Nephron progenitor cell (in vitro differentiated cells): ENCODE measurements around the gene ISOC2.
"Not testable (repeated sequence)": the region's sequence is repeated elsewhere in the genome, so short reads cannot be mapped to it uniquely, and the experiment has no call there.

Experiments used
- DNase-seq: peaks from one replicate; pipeline ENCODE4 v3.0.0; 2021
- H3K27ac Mint-ChIP-seq: 2 replicates; pipeline ENCODE4 v1.8.0; 2021; ENCODE audit warnings: mild to moderate bottlenecking, moderate library complexity, mixed read lengths
- H3K27me3 Mint-ChIP-seq: 2 replicates; pipeline ENCODE4 v1.8.0; 2021; ENCODE audit warnings: mild to moderate bottlenecking, low read depth, mixed read lengths; ENCODE audit not compliant: poor library complexity
- H3K36me3 Mint-ChIP-seq: 2 replicates; pipeline ENCODE4 v1.8.0; 2021; ENCODE audit warnings: low read depth, mixed read lengths
- H3K4me1 Mint-ChIP-seq: 2 replicates; pipeline ENCODE4 v1.8.0; 2021; ENCODE audit warnings: mixed read lengths
- H3K4me3 Mint-ChIP-seq: 2 replicates; pipeline ENCODE4 v1.8.0; 2021; ENCODE audit warnings: mild to moderate bottlenecking, moderate library complexity, mixed read lengths
- H3K9me3 Mint-ChIP-seq: 2 replicates; pipeline ENCODE4 v1.8.0; 2021; ENCODE audit warnings: mild to moderate bottlenecking, moderate library complexity, mixed read lengths
- TF ChIP-seq, protein P1 (sequence below): fragments of 200-600 bp; sonication (generic); IDR thresholded peaks from 2 replicates; pipeline ENCODE4 v1.5.0; 2021; ENCODE audit warnings: antibody characterized with exemption

The ISOC2 gene

DNA sequence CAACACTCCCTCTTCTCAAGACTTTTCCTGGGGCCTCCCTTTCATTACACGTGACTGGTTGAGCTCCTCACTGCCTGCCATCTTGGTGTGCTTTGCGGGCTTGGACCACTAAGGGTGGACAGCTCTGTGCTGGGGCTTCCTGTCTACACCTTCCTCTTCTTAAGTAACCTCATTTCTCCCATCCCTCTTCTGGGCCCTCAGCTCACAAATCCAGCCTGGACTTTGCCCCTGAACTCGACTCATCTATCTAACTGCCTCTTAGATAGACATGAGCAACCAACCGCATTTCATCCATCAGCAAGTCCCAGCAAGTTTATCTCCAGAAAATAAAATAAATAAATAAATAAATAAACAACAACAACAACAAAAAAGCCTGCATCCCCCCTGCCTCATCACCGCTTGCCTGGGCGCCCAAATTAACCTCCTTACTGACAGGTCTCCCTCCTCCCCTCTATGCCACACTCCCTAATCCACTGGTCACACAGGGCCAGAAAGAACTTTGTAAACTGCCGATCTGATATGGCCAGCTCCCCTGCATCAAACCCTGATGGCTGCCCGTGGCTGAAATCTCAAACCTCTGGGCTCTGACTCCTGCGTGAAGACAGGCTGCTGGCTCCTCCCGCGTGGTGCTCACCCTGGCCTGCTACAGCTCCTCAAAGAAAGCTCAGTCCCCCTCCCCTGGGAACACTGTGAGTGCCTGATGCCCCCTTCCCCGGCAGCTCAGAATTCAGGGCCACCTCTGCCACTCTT lies 7.8 kb downstream of the ISOC2 start:
- DNase-seq: no peak
- TF ChIP-seq, protein P1, sequence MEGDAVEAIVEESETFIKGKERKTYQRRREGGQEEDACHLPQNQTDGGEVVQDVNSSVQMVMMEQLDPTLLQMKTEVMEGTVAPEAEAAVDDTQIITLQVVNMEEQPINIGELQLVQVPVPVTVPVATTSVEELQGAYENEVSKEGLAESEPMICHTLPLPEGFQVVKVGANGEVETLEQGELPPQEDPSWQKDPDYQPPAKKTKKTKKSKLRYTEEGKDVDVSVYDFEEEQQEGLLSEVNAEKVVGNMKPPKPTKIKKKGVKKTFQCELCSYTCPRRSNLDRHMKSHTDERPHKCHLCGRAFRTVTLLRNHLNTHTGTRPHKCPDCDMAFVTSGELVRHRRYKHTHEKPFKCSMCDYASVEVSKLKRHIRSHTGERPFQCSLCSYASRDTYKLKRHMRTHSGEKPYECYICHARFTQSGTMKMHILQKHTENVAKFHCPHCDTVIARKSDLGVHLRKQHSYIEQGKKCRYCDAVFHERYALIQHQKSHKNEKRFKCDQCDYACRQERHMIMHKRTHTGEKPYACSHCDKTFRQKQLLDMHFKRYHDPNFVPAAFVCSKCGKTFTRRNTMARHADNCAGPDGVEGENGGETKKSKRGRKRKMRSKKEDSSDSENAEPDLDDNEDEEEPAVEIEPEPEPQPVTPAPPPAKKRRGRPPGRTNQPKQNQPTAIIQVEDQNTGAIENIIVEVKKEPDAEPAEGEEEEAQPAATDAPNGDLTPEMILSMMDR: no peak
- H3K9me3 Mint-ChIP-seq: no peaks in the 10 kb centered on the region
- no peak overlapping the region for H3K27ac Mint-ChIP-seq
- H3K27me3 Mint-ChIP-seq: peaks cover 40% of the 10 kb centered on the region
- peaks cover 38% of the 10 kb centered on the region for H3K4me1 Mint-ChIP-seq
- H3K4me3 Mint-ChIP-seq: peak overlapping the region; percentile 70
- H3K36me3 Mint-ChIP-seq: peaks cover 17% of the 10 kb centered on the region

DNA sequence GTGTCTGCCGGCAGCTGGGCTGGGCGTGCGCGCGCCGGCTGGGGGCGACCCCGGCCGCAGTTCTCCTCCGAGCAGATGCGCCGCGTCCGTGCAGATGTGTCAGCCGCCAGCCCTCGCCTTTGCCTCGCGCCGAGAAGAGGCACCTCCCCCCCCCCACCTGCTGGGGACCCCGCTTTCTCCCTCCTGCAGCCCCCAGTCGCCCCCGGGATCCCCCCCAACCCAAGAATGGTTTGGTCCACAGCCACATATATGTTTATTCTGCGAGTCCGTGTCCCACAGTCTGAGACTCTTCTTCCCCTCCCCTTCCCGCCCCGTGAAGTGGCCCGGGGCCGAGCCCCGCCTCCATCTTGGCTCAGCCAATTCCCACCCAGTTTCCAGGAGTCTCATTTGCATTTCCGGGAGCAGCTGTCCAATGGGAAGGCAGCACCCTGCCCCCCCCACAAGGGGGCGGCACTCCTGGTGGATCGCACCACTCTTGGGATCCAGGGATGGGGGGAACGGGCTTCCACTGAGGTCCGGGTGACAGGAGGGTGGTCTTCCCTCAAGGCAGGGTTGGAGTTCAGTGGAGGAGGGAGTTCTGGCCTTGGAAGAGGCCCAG lies 8.6 kb downstream of the ISOC2 start:
- Mint-ChIP-seq H3K4me3 (peak overlapping the region; percentile 64), H3K36me3 (peaks cover 17% of the 10 kb centered on the region), H3K4me1 (peaks cover 34% of the 10 kb centered on the region), H3K9me3 (no peaks in the 10 kb centered on the region), H3K27ac (no peak overlapping the region), H3K27me3 (peaks cover 40% of the 10 kb centered on the region)
- TF ChIP-seq, protein P1: no peak
- DNase-seq: peak; percentile 90

DNA sequence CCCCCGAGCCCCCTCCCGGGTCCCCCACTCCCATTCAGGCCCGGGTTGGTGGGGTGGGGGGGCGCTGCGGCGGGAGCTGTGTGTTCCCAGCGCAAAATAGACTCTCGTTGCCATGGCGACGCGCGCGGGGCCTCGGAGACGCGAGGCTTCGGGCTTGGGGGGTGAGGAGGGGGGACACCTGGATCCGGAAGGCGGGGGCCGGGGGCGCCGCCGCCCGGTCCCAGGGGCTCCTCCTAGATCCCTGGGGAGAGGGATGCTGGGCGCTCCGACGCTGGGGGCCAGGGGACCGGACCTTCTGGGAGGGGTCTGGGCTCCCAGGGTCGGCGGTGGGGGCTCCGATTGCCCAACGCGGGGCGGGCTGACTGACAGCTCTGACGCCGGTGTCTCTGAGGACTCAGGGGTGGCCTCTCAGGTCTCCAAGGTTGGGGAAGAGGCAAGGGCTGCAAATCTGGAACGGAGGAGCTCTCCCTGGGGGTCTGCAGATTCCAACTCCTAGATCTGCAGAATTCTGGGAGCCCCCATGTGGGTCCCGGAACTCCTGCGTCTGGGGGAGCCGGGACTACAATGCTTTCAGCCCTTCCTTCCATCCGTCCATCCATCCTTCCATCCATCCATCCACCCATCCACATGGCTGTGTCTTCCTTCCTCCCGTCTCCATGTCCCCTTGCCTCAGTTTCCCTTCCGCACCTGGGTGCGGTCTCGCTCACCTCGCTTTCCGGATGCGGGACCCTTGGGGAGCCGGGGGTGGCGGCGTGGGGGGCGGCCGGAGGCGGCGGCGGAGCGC lies 9.3 kb downstream of the ISOC2 start:
- H3K27me3 Mint-ChIP-seq: peaks cover 38% of the 10 kb centered on the region
- DNase-seq: peak; percentile 58
- peak overlapping the region; percentile 83 for H3K4me3 Mint-ChIP-seq
- H3K9me3 Mint-ChIP-seq: no peaks in the 10 kb centered on the region
- TF ChIP-seq, protein P1: no peak
- no peak overlapping the region for H3K27ac Mint-ChIP-seq
- H3K4me1 Mint-ChIP-seq: peaks cover 31% of the 10 kb centered on the region
- H3K36me3 Mint-ChIP-seq: peaks cover 17% of the 10 kb centered on the region

DNA sequence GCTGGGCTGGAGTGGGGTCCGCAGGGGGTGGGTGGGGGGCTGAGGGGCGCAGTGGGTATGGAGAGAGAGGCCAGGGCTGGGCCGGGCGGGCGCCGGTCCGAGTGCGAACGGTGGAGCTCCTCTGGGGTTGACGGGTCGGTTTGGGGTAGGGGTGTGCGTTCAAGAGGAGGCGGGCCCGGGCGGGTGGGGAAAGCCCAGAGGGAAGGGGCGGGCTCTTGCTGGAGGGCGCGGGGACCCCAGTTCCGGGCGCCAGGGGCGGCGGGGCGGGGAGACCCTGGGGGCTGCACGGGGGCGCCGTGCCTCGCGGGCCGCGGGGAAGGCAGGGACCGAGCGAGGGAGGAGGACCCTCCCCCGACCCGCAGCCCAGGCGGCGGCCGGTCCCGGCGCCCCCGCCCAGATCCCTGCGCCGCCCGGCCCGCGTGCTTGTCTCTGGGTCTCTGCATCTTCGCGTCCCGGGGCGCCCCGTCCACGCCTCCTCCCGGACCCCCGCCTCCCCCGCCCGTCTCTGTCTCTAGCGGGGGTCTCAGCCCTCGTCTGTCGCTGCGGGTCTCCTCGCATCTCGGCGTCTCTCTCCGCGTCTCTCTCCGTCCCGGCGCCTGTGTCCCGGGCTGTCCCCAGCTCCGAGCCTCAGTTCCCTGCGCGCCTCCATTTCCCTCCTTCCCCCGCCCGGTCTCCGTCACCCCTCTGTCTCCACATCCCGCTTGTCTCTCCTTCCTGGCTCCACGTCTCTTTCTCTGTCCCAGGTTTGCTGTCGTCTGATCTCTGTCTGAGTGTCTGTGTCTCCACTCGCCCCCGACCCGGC lies 10.1 kb downstream of the ISOC2 start:
- peak overlapping the region; percentile 83 for H3K4me3 Mint-ChIP-seq
- H3K4me1 Mint-ChIP-seq: peaks cover 31% of the 10 kb centered on the region
- H3K27me3 Mint-ChIP-seq: peaks cover 38% of the 10 kb centered on the region
- peaks cover 12% of the 10 kb centered on the region for H3K36me3 Mint-ChIP-seq
- no peaks in the 10 kb centered on the region for H3K9me3 Mint-ChIP-seq
- H3K27ac Mint-ChIP-seq: no peak overlapping the region
- peak; percentile 49 for DNase-seq
- TF ChIP-seq, protein P1: no peak

DNA sequence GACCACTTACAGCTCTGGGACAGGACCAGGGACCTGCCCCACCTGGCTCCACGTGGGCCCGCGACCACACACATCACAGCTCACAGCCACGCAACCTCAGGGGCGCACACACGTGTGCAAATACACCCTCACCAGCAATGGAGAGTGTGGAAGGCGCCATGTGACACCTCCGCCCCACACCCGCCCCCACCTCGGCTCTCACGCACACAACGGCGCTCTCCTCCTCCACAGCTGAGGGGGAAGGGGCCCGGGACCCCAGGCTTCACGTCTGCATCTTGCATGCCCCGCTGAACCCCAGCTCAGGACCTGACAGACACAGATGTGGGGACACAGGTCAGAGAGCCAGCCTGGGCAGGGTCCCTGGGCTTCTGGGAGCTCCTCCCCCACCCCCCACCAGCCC lies 12.0 kb downstream of the ISOC2 start:
- Mint-ChIP-seq H3K4me3 (no peak overlapping the region), H3K4me1 (peaks cover 27% of the 10 kb centered on the region), H3K36me3 (peaks cover 8% of the 10 kb centered on the region), H3K27ac (no peak overlapping the region), H3K9me3 (peaks cover 3% of the 10 kb centered on the region), H3K27me3 (peaks cover 38% of the 10 kb centered on the region)
- DNase-seq: no peak
- TF ChIP-seq, protein P1: no peak

DNA sequence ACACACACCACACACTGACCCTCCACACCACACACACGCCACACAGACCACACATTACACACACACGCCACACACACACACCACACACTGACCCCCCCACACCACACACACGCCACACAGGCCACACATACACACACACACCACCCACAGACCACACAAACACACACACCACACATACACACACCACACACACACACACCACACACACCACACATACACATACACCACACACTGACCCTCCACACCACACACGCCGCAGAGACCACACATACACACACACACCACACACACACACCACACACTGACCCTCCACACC lies 13.3 kb downstream of the ISOC2 start:
- H3K27me3 Mint-ChIP-seq: peaks cover 30% of the 10 kb centered on the region
- H3K36me3 Mint-ChIP-seq, H3K9me3 Mint-ChIP-seq, DNase-seq, H3K27ac Mint-ChIP-seq, H3K4me3 Mint-ChIP-seq: not testable (repeated sequence)
- H3K4me1 Mint-ChIP-seq: peaks cover 22% of the 10 kb centered on the region
